Heart left ventricle (tissue), 16 donors: ENCODE data around the gene GRK3. TPM values are rescaled to one million over a fixed set of nuclear protein-coding genes. Genes with fewer than 3 reads are reported as not detected.
A peak's percentile ranks its signal among the peaks of the same experiment; 100 is the strongest.

Source experiments
- ATAC-seq, 4 donors: fragments of 200-7000 bp; cut with Tn5 transposase; one replicate each; pipeline ENCODE4 v1.9.1; 2020 to 2022; ENCODE audit warnings: moderate library complexity in 4 of 4, mild to moderate bottlenecking in 3 of 4, moderate number of reproducible peaks in 1 of 4
- DNase-seq, 5 donors: peaks; one replicate each; pipeline ENCODE4 v3.0.0-alpha.2; 2020
- H3K27ac ChIP-seq, 12 donors: fragments of 200-600 bp; sonication (generic) in 4 of 12; one replicate each; pipeline versions ENCODE4 v1.5.0 to v1.8.0; 2016 to 2022; ENCODE audit warnings: mild to moderate bottlenecking in 2 of 12
- H3K27me3 ChIP-seq, 9 donors: fragments of 200-600 bp; sonication (generic) in 2 of 9; one replicate each; pipeline versions ENCODE4 v1.5.1 to v1.8.0; 2016 to 2022; ENCODE audit warnings: mild to moderate bottlenecking in 3 of 9
- H3K36me3 ChIP-seq, 9 donors: fragments of 200-600 bp; sonication (generic) in 2 of 9; one replicate each; pipeline versions ENCODE4 v1.5.0 to v1.8.0; 2018 to 2022; ENCODE audit warnings: mild to moderate bottlenecking in 2 of 9
- H3K4me1 ChIP-seq, 12 donors: fragments of 200-600 bp; sonication (generic) in 4 of 12; one replicate each; pipeline versions ENCODE4 v1.5.0 to v1.8.0; 2016 to 2022; ENCODE audit warnings: mild to moderate bottlenecking in 3 of 12
- H3K4me3 ChIP-seq, 12 donors: fragments of 200-600 bp; sonication (generic) in 4 of 12; one replicate each; pipeline versions ENCODE4 v1.5.0 to v1.8.0; 2017 to 2022; ENCODE audit warnings: mild to moderate bottlenecking in 9 of 12, moderate library complexity in 4 of 12
- H3K9me3 ChIP-seq, 12 donors: fragments of 200-600 bp; sonication (generic) in 4 of 12; one replicate each; pipeline versions ENCODE4 v1.5.0 to v1.8.0; 2016 to 2022; ENCODE audit warnings: mild to moderate bottlenecking in 1 of 12
- CTCF ChIP-seq, 12 donors: fragments of 200-600 bp; sonication (generic) in 4 of 12; IDR thresholded peaks; one replicate each; pipeline versions ENCODE4 v1.5.0 to v1.8.0; 2018 to 2022; ENCODE audit warnings: antibody characterized with exemption in 12 of 12, mild to moderate bottlenecking in 5 of 12
- POLR2A ChIP-seq, 2 donors: fragments of 450-650 bp; IDR thresholded peaks; one replicate each; pipeline ENCODE4 v1.6.1; 2017; ENCODE audit warnings: antibody characterized with exemption in 2 of 2, mild to moderate bottlenecking in 2 of 2, moderate library complexity in 2 of 2
- WGBS, 4 donors: extraction: QIAGEN DNeasy Blood & Tissue Kit in 2 of 4; methylation state at CpG; one replicate each; pipeline versions ENCODE4 v1.1.5 to v1.1.7; 2013 to 2018; 5-methylcytosine and 5-hydroxymethylcytosine counted together
- intact Hi-C, 10 donors: fragments of 100-400 bp; cut with DNase I; formaldehyde crosslinking; loops; one replicate each; pipeline versions ENCODE4 v1.11.1 to v1.14.2; 2022
- polyA plus RNA-seq, 2 donors: library from polyadenylated mRNA; stranded (reverse); fragments of 200-250 nt; gene quantifications; one replicate each; pipeline ENCODE4 v1.2.3, GENCODE V29; 2013
- total RNA-seq, 9 donors: library from RNA; depleted of rRNA in 2 of 9; stranded (reverse); fragments of >200 nt in 2 of 9; fragmentation: NEBNext Ultra II Directional in 3 of 9; extraction: Animal tissue kit (Norgen Biotek cat#: 25700) in 3 of 9; gene quantifications; one replicate each; pipeline versions ENCODE4 v1.1.0 to v1.2.4, GENCODE V29; 2016 to 2023
- donor health status: ischemic (EF 13 %, LVEDD 7.1; RV severe dilation, severe dysfunction).
- donor health status: healthy with polysubstance abuse.
- donor health status: DM: no; HTN: yes; CAD: no.
- donor health status: DM: no; HTN: no; CAD: no.
- donor health status: ischemic (EF 25% LVEDD 6.9; RV normal size, moderate dysfunction).
- donor health status: ischemic (EF 25% LVEDD 5.7; RV mildly dilated, moderate dysfunction).
- donor health status: healthy.
- donor health status: DM: yes; HTN: yes; CAD: no.
- donor health status: ischemic (EF 35%, LVEDD 5.7; RV mildly dilated, moderate dysfunction).
- donor health status: nonischemic (EF 11% LVEDD 7.7; RV severe dilation, severe dysfunction).
- donor health status: DM: yes; HTN: yes; CAD: no.
- donor health status: PGD.
- donor health status: ischemic (EF 29% LVEDD 5.4; RV normal size, mild dysfunction).
- donor health status: nonischemic (EF 23%, LVEDD 6.1; RV moderate dilation, normal function).

The GRK3 gene
- total and polyA plus RNA-seq, 11 donors, result 1.1 to 16.2 (median 5.9) TPM

- 3 to 14% (median 9%) methylated on average over 21 of the region's 21 CpGs for WGBS, 4 donors
- TF ChIP-seq POLR2A (IDR thresholded peaks at IDR 0.05), result no peak
- no peak for TF ChIP-seq CTCF (IDR thresholded peaks at IDR 0.05)
- no peaks in the 10 kb centered on the region for H3K9me3 ChIP-seq
- DNase-seq, result peak in 3 of 5 donors; percentile 23 to 43 (median 27)
- peak overlapping the region in 11 of 12 donors; percentile 31 to 96 (median 87) for H3K4me3 ChIP-seq
- no peaks in the 10 kb centered on the region for H3K27me3 ChIP-seq
- H3K36me3 ChIP-seq, result no peaks in the 10 kb centered on the region
- intact Hi-C loops, result loop anchor here in 3 of 10 donors (10.0 kb wide), 2 partner anchors 101 to 131 kb away; no protein-coding TSS in a partner anchor
- peak overlapping the region in 10 of 12 donors; percentile 34 to 83 (median 58) for H3K27ac ChIP-seq
- peaks cover 0 to 48% (median 10%) of the 10 kb centered on the region in 12 donors for H3K4me1 ChIP-seq
- ATAC-seq, result peak; percentile 27 to 53 (median 34)
Observed at GRCh38 chr22:25563761-25564319, 635 bp upstream of the GRK3 start.

DNA sequence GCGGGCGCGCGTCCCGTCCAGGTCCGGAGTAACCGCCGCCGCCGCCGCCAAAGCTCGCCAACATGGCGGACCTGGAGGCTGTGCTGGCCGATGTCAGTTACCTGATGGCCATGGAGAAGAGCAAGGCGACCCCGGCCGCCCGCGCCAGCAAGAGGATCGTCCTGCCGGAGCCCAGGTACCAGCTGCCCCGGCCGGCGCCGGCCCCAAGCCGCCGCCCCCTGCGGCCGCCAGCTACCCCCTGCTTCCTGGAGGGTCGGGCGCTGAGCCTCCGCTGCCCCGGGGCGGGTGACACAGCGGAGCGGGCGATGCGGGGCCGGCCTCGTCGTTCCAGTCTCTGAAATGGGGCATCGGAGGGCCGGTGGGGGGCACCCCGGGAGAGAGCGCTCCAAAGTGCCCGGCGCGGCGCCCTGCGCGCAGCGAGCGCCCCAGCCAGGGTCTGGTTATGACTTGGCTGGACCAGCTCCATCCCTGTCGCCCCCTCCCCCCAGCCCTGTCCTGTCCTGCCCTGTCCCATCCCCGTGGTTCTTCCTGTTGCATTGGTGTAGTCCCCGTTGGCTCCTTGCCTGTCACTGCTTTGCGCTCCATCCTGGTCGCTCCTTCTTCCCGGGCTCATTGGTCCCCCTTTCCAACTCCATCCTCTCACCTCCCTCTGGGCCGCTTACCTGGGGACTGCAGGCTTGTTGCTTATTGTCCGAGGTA is 653 bp downstream of the GRK3 start:
- peak overlapping the region; percentile 69 to 96 (median 86) for H3K4me3 ChIP-seq
- no peaks in the 10 kb centered on the region for H3K9me3 ChIP-seq
- peak overlapping the region in 8 of 12 donors; percentile 55 to 87 (median 62) for H3K27ac ChIP-seq
- H3K27me3 ChIP-seq, result no peaks in the 10 kb centered on the region
- peak in 2 of 4 donors; percentile 15 to 36 for ATAC-seq
- peak; percentile 26 to 67 (median 40) for DNase-seq
- H3K36me3 ChIP-seq, result no peaks in the 10 kb centered on the region
- no peak for TF ChIP-seq CTCF (IDR thresholded peaks at IDR 0.05)
- TF ChIP-seq POLR2A (IDR thresholded peaks at IDR 0.05), result no peak
- intact Hi-C loops, result loop anchor here in 3 of 10 donors (10.0 kb wide), 2 partner anchors 100 to 130 kb away; no protein-coding TSS in a partner anchor
- WGBS, 4 donors, result 0 to 2% (median 1%) methylated on average over 16 to 61 of the region's 61 CpGs
- peaks cover 0 to 60% (median 10%) of the 10 kb centered on the region in 12 donors for H3K4me1 ChIP-seq

DNA sequence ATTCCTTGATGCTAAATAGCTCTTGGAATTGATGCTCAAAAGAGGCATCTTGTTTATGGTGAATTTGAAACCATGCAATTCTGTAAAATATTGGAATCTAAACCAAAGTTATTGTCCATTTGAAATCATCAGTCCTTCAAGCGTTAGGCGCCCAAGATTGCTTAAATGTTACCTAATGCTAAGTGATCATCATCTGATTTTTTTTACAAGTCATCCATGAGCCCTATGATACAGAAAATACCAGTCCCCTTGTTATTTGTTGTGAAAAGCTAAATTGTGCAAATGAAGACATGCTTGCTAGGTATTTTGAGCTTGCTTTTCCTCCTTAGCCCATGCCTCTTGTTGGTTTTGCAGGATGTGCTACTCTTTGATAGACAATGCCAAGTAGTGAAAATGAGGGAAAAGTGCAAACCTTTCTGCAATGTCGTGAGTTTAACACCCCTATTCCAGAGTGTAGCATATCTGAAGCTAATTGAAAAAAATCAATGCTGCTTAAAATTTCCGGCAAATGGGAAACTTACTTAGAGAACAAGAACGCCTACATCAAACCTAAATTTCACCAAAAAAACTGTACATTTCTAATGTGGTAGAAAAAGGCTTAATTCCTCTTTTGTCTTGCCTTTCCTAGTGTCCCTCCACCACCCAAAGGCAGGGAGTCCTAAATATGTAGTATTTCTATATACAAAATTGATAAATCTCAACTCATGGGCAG is 1.9 kb downstream of the GRK3 start:
- intact Hi-C loops, result loop anchor here in 3 of 10 donors (10.0 kb wide), 2 partner anchors 98 to 128 kb away; no protein-coding TSS in a partner anchor
- TF ChIP-seq CTCF (IDR thresholded peaks at IDR 0.05) (no peak), POLR2A (IDR thresholded peaks at IDR 0.05) (no peak)
- no peaks in the 10 kb centered on the region for H3K9me3 ChIP-seq
- peak overlapping the region in 7 of 12 donors; percentile 73 to 96 (median 89) for H3K4me3 ChIP-seq
- H3K4me1 ChIP-seq, result peaks cover 0 to 65% (median 10%) of the 10 kb centered on the region in 12 donors
- no peaks in the 10 kb centered on the region for H3K27me3 ChIP-seq
- H3K27ac ChIP-seq, result peak overlapping the region in 1 of 12 donors; percentile 87
- H3K36me3 ChIP-seq, result no peaks in the 10 kb centered on the region
- ATAC-seq, result no peak
- no peak for DNase-seq
- 83 to 94% (median 87%) methylated on average over 5 of the region's 5 CpGs for WGBS, 4 donors
